GM19395 (cell line): ENCODE data around the gene USP47.

Experiments used
- ATAC-seq: cut with Tn5 transposase; IDR thresholded peaks from one replicate; pipeline ENCODE4 v1.9.1; 2021; ENCODE audit warnings: mild to moderate bottlenecking, moderate library complexity; ENCODE audit not compliant: unreplicated experiment

The USP47 gene

DNA sequence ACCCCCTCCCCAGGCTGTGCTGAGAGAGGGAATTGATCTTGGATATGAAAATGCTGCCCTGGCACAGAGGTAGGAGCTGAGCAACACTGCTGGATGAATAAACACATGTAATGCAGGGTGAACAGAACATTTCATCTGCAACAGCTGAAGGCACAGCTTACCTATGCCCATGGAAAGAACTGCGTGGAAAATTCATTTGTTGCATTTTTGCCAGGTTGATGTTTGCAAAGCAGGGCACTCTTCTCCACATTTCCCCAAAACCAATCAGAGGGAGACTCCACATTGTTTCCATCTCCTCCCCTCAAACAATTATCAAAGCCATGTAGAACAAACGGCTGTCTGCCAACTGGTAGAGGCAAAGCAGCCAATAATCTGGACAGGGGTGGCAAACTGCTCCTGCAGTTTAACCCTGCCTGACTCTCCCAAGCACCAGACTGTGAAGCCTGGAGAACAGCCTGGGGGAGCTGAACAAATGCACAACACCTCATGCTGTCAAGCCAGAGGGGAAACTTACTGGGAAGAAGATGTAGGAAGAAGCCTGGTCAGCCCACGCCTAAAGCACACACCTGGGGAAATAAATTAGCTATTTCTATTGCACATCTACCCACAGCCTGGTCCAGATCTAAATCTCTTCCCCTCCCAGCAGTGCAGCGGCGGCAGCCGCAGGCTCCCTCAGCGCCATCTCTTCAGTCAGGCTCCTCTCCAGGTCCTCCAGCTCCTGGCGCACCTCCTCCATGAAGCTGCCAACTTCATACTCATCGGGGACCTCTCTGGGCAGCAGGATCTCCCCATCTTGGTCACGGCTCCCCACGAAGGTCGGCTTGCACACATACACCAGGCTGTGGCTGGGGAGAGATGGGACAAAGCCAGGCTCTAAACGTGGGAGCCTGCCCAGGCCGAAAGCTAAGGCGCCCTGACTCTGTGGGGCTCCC, 122.3 kb downstream of the USP47 start:
- no peak for ATAC-seq

DNA sequence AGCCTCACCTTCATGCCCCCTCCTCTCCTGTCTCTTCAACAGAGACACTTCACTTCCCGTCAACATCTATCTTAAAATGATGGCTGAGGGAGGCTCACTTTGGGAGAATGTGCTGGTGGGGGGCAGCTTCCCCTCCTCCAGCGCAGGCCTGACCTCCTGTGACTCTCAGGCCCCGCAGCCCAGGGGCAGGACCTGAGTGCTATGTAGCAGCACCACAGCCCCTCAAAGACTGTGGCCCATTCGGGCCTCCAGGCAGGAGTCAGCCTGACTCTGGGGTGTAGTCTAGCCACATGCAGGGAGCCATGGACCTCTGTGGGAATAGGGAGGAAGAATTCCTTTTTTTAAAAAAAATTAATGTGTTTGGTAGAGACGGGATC, 123.0 kb downstream of the USP47 start:
- ATAC-seq = no peak

DNA sequence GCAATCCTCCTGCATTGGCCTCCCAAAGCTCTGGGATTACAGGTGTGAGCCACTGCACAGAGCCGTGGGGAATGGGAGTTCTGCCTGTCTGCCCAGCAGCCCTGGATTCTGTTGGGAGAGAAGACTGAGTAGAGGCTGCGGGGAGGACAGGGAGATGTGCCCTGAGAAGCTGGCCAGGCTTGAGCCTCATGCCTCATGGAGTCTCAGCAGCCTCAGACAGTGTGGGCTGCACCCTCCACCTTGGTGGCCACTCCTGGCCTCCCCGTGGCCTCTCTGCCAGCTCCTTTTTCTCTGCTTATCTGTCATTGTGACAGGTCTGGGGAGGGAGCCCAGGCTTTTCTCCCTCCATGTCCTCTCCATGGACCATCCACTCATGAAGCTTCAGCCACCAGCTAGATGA, 123.4 kb downstream of the USP47 start:
- no peak for ATAC-seq

DNA sequence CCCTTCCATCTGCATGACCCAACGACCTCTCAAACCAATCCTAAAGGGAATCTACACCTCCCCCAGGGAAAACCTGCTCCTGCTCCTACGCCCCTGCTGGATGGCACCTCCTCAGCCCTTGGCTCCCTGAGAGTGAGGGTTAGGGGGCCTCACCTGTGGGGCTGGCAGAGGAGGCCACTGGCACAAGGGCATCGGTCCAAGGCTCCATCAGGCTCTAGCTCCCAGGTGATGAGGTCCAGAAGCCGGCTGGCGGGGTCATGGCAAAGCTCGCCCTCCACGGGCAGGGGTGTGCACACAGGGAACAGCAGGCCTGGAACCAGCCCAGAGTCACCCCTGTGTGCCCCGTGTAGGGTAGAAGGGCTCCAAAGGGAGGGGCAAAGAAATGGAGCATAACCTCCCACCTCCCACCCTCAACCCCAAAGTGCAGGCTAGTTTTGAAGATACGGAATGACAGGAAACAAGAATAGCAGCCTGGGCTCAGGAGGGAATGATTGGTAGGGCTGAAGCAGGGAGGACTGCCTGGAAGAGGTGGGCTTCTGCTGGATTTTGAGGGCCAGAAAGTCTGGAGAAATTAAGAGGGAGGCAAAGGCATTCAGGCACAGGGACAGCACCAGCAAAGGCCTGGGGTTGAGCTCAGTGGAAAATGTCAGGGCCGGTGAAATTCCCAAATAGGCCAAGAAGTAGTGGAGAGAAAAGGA, 124.0 kb downstream of the USP47 start:
- no peak for ATAC-seq

DNA sequence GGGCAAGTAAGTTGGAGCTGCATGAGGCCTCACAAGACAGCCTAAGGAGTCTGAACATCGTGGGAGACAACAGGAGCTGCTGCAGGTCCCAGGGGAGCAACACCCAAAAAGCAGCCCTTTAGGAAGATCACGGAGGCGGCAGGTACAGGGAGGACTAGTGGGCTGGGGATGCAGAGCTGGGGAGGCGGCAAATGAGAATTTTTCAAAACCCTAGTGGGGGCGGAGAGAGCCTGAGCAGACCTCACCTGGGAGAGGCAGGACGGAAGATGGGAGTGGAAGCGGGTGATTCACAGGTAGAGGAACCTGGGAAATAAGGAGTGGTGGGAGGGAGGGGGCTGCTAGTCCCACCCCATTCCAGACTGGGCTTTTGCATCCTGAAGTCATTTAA, 124.6 kb downstream of the USP47 start:
- no peak for ATAC-seq

DNA sequence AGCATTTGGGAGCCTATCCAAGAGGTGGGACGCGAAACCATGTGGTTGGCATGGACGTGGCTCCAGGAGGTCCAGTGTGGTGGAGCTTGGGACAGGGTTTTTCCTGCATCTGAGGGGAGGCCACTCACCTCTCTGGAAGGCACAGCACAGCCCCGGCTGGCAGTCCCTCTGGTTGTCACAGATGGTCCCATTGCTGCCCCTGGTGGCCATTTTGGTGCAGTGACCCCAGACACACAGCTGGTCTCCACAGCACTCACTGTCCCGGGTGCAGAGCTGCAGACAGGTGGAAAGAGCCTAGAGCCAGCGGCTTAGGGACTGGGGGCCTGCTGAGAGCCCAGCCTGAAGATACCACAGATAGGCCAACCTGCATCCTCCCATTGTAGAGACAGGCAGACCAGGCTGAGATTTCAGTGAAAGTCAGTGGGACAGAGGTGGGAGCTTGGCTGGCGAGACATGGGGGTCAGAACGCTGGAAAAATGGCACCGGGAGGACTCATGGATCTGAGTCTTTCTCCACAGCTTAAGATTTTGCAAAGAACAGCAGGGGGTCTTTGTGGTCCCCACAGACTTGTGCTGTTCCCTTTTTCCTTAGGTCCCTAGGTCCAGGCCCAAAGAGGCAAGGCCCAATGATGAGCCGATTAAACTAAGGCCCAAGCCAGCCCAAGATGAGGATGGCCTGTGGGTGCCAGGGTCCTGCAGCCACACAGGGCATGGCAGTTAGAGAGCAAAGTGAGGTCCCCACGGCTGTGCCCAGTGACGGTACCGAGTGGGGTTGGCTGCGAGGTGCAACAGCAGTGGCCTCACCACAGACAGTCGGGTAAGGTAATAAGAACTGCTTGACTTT, 125.3 kb downstream of the USP47 start:
- ATAC-seq = peak; percentile 97

DNA sequence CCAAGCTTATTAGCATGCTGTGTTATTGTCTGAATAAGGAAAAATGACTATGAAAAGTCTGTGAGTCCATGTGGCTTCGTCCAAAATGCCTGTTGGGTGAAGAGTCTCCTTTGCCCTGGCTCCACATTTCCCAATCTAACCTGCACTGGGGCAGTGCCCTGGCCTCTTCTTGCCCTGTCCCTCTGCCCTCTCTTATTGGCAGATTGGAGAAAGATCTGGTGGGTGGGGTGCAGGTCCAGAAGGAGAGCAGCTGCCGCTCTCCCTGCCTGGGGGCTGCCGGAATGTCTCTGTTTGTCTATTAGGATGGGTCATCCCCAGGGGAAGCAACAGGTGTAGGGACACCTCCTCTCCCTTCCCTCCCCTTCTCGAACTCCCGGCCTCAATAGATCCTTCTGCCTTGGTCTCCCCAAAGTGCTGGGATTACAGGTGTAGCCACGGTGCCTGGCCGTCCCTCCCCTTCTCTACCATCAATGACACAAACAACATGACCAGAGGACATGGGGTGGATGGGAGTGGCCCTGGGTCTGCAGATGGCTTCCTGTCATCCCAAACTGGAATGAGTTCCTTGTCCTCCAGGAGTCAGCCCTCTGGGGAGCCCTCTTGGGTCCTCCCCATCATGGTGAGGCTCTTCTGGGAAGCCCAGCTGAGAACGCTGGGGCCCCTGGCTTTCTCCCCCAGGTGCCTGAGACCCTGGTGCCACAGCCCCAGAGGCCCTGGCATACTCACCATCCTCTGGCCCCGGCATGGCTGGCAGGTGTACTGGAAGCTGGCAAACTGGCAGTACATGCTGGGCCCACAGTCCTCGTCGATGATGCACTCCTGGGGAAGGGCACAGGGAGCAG, 126.1 kb downstream of the USP47 start:
- no peak for ATAC-seq

DNA sequence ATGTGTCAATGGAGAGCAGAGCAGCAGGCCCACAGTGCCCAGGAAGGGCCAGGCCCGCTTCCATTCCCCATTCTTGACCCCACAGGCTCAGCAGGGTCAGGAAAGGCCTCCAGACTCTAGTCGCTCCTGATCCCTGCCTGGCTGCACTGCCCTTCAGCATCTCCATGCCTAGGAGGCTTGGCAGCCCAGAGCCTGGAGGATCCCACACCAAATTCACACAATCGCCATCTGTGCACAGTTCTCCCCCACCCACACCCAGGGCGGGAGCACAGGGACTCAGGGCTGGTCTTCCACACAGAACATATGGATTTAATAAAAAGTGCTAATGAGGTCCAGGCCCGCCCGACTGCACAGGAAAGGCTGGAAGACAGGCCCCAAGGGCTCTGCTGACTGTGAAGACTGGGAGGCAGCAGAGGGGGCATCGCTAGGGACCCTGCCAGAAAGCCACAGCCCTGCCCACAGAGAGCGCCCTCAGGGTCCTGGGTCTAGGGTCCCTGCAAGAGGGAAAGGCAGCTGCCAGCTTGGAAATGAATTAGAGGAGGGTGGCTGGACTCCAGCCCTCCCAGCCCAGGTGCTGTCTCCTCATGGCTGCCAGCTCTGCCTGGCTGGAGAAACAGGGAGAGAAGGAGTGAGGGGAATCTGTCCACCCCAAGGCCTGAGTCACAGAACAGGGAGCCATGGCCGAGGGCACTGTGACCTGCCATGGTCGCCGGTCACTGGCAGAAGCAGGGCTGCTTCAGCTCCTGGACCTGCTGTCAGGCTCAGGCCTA, 126.9 kb downstream of the USP47 start:
- no peak for ATAC-seq

DNA sequence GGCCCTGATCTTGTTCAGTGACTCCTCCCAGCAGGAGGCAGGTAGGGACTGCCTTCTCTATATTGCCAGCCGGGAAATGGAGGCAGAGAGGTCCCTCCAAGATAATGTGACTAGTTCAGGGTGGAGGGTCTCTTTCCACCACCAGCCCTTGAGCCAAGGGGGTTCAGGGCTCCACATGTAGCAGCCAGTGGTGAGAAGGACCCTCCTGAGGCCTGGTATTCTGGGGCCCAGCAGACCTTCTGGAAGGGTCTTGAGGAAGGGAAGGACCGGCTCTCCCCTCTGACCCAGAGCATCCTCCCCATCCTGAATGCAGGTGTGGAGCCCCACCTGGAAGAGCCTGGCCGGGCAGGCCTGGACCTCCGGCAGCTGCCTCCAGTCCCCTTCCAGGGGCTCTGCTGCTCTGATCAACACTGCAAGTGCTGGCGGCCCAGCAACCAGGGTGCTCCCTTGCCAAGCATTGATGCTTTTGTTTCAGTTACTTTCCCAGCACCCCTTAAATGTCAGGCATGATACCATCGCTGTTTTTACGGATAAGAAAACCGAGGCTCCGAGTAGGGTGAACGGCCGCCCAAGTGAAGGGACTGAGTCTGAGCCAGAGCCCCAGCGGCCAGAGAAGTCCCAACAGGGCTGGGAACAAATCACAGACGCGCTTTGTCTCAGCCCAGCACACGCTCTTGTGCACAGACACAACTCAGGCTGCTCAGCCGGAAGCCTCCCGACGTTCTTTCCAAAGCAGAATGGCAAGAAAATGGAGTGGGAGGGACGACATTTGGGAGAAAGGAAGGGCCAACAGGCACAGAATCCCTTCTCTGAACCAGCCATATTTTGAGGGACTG, 127.8 kb downstream of the USP47 start:
- ATAC-seq = no peak

DNA sequence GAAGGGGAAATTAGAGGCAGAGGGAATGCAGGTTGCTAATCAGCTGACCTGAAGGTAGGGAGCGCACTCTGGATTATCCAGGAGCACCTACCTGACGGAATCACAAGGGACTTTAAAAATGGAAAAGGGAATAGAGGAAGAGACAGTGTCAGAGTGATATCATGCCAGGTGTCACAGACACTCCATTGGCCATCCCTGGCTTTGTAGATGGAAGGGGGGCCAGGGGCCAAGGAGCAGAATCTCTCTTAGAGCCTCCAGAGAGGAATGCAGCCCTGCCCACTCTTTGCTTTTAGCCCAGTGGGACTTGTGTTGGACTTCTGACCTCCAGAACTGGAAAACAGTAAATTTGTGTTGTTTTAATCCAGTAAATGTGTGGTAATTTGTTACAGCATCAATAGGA, 128.8 kb downstream of the USP47 start:
- ATAC-seq = no peak

DNA sequence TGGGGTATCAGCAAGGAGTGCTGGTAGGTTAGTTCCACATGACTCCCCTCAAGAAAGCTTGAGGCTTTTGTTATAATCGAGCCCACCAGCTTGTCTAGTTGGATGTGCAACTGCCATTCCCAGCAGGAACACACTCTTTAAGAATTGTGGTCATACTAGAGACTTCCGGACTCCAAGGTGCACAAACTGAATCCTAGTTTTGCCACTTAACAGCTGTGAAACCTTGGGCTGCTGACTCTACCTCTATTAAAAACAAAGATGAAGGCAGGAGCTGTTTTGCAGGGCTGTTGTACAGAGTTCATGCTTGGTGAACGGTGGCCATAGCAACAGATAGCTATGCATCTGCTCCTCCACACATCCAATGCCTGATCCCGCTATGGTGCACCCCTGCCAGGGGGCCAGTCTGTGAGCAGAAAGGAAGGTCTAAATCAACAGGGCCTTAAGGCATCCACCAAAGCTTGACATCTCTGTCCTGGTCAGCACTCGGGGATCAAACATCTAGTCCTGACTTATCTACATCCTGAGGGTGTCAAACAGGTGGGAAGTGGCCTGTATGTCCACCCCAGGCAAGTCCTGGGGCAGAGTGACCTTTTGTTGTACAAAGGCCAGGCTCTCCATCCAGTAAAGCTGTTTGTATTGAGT, 130.3 kb downstream of the USP47 start:
- no peak for ATAC-seq

DNA sequence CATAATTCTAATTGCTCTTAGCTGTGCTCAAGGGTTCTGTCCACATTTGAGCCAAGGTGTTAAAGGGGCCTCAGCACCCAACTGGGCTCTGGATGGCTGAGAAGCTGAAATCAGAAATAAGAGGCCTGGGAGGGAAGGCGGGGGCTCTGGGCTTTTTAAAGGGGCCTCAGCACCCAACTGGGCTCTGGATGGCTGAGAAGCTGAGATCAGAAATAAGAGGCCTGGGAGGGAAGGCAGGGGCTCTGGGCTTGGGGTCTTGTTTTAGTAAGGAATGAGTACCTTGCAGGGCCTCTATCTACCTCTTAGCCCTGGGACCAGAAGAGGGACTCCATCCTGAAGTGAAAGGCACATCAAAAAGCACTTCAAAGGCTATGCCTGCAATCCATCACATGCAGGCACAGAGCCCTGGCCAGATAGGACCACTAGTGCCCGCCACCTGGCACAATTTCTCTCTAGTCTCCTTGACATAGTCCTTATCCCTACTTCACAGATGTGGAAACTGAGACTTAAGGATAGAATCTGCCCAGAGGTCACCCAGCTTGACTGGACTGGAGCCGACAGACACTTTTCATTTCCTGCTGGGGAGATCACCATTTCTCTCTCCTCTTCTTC, 131.1 kb downstream of the USP47 start:
- no peak for ATAC-seq

DNA sequence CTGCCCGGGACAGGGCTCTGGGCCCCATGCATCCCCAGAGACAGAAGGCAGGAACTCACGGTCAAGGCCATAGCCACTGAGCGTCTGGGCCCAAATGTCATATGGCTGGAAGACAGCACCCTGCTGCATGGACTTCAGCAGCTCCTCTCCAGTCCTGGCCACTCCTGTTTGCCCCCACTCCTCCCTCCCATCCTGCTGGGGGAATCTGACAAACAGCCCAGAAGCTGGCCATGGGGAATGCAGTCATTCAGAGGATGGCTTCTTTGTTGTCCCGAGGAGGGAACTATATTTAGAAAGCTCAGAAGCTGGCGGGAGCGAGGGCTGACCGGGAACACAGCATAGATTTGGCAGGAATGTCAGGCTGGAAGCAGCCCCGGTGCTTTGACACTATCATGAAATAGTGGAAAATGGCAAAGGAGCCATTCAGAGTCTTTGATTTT, 131.6 kb downstream of the USP47 start:
- no peak for ATAC-seq

DNA sequence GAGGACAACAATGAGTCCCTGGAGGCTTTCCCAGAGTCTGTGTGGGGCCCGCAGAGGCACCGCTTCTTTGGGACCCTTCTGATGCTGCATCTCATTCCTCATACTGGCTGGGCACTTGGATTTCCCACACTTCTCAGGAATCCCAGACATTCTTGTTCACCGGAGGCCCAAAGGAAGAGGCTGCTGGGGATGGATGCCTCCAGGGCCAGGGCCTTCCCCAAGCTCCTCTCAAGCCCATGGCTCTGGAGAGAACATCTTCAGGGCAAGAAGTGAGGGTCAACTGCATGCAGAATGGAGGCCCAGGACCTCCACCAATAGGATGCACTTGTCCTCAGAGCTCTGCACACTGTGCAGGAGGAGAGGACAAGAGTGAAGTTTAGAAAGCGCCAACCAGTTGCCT, 132.1 kb downstream of the USP47 start:
- ATAC-seq = no peak

DNA sequence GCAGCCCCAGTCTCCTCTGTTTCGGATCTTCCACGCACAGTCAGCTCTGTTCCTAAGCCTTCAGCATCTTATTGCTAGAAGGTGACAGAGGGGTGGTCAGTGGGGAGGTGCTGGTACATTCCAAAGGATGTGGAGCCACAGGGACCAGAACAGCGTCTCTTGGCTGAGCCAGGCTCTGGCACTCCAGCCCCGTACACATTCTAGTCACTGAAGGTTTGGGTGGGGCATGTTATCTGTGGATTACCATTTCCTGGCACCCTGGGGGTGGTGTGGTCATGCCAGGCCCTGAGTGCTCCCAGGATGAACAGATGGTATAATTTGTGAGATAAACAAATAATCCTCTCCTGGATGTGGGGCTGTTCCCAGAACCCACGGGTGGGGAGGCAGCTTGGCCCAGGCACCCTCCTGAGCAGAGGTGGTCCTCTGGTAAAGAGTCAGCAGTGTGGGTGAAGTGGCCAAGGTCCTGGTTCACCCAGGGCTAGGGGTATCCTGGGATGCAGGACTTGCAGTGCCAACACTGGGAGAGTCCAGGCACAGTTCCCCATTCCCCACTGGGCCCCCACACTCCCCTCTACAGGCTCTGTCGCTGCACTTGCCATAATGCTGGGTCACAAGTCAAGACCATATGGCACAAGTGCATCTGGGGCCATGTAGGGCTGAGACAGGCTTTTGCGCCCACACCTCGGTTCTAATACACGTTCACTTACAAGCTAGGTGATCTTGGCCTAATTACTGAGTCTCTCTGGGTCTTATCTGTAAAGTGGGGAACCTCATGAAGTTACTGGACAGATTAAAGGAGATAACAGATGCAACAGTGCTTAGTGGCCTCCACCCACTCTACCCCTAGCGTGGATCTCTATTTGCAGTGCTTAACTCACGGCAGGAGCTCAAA, 133.7 kb downstream of the USP47 start:
- ATAC-seq = no peak

DNA sequence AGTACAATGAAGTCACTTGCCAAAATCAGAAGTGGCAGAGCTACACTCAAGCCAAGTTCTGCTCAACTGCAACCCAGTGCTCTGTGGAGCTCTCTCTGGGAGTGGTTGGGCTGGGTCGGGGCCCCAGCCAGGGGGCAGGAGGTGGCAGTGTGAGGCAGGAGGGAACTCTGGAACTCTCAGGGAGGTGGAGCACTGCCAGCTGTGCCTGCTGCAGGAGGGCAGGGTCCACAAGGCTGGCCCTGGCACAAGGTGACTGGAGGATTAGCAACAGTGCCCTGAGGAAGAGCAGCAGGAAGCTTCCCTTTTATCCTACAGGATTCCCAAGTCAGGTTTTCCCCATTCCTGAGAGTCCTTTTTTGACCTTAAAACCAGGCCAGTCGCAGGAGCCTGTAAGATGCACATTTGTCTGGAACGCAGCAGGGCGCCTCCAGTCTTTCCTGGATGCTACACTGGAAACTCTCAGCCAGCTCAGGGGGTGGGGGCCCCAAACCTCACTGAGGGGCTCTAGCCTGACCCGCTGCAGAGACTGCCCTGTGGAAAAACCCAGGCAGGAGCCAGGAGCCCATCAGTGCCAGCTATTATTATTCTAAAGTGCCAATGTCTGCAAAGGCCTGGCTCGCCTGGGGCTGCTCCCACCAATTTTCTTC, 134.8 kb downstream of the USP47 start:
- ATAC-seq = no peak
